Measurements from ENCODE around the gene GJB6. TPM values are rescaled to one million over a fixed set of nuclear protein-coding genes. Genes with fewer than 3 reads are reported as not detected.

GJB6 gene
- polyA plus RNA-seq, 1 donor from 2014 or later: not detected

DNA sequence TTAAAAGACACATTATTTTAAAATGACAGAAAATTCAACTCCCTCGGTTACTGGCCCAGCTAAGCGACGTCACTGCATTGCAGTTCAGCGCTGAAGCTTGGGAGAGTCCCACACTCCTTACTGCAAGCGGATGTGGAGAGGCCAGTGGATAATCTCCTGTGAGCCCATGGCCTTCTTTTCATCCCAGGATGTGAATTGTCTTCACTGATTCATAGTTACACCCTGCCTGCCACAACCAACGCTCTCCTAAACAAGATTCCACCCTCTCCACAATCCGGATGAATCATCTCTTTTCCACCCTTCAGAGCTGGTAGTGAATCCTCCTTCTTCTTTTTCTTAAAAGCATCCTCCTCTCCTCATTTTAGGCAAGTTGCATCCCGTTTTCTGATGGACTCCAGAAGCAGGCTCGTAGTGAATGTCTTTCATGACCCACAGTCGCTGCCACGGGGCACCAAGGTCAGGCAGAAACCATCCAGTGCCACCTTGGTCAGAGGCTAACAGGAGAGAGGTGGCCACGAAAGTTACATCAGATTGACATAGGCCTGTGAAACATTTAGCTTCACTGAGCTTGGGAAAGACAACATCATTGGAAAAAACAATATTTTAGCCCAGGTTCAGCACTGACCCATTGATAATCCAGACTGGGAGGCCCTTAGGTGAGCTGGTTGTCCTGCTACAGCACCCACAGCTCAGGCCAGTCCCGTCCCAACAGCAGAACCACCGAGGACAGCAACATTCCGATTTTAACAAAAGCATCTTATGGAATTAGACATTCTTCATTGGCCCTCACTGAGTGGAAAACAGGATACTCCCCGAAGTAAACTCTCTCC is 41.4 kb downstream of the GJB6 start:
- no peak overlapping the region for H3K4me3 ChIP-seq (ENCODE audit: low read length)
- peaks cover 60% of the 10 kb centered on the region for H3K27me3 ChIP-seq (ENCODE audit: insufficient read depth, low read depth, low read length)
- H3K4me2 ChIP-seq (ENCODE audit: low read length): no peak overlapping the region

DNA sequence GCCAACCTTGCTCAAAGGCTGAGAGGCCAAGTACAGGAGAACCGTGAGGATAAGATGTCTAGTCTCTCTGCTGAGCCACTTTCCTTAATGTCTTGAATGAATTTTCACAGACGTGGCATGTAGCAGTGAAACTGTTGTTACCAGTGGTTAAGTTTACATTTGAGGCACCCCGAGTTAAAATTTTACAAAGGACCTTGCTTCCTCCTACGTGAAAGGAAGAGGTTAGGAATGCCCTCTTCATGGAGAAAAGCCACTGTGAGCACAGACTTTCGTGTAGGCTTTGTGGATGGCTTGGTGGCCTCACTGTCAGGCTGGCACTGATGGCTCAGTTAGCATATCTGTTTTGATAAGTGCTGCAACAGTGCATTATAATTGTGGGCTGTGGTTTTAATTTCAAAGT is 42.0 kb downstream of the GJB6 start:
- TF ChIP-seq TAF1 (IDR thresholded peaks at IDR 0.05; ENCODE audit: low read depth) (no peak), POLR2AphosphoS5 (IDR thresholded peaks at IDR 0.05) (no peak), RAD21 (conservative IDR thresholded peaks at IDR 0.05) (no peak), MXI1 (conservative IDR thresholded peaks at IDR 0.05; ENCODE audit: poor library complexity, severe bottlenecking) (no peak), EP300 (conservative IDR thresholded peaks at IDR 0.05; ENCODE audit: poor library complexity, severe bottlenecking) (no peak), EZH2 (IDR thresholded peaks at IDR 0.05; ENCODE audit: borderline replicate concordance, insufficient read depth, low read length, poor library complexity, severe bottlenecking) (no peak), SMC3 (conservative IDR thresholded peaks at IDR 0.05; ENCODE audit: poor library complexity) (no peak)
- TF ChIP-seq, protein P1, sequence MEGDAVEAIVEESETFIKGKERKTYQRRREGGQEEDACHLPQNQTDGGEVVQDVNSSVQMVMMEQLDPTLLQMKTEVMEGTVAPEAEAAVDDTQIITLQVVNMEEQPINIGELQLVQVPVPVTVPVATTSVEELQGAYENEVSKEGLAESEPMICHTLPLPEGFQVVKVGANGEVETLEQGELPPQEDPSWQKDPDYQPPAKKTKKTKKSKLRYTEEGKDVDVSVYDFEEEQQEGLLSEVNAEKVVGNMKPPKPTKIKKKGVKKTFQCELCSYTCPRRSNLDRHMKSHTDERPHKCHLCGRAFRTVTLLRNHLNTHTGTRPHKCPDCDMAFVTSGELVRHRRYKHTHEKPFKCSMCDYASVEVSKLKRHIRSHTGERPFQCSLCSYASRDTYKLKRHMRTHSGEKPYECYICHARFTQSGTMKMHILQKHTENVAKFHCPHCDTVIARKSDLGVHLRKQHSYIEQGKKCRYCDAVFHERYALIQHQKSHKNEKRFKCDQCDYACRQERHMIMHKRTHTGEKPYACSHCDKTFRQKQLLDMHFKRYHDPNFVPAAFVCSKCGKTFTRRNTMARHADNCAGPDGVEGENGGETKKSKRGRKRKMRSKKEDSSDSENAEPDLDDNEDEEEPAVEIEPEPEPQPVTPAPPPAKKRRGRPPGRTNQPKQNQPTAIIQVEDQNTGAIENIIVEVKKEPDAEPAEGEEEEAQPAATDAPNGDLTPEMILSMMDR (IDR thresholded peaks at IDR 0.05; ENCODE audit: poor library complexity, severe bottlenecking): no peak

More for the DNA sequence above, 41.4 kb downstream of the GJB6 start:
- Histone ChIP-seq H3K9me2 (ENCODE audit: insufficient read depth, low read length) (no peaks in the 10 kb centered on the region), H3K36me3 (ENCODE audit: insufficient read depth, low read length) (no peaks in the 10 kb centered on the region), H2AFZ (ENCODE audit: low read depth, low read length) (no peak overlapping the region), H3K9ac (ENCODE audit: low read length) (no peak overlapping the region), H3F3A (ENCODE audit: insufficient read depth, low read length, poor library complexity, severe bottlenecking) (no peaks in the 10 kb centered on the region), H4K20me1 (ENCODE audit: insufficient read depth) (no peaks in the 10 kb centered on the region), H3K9me3 (ENCODE audit: low read length) (no peaks in the 10 kb centered on the region), H3K27ac (ENCODE audit: low read length) (no peak overlapping the region), H3K79me2 (replicated peaks; ENCODE audit: insufficient read depth, low read length) (no peaks in the 10 kb centered on the region)
- TF ChIP-seq RAD21 (conservative IDR thresholded peaks at IDR 0.05): no peak
- TF ChIP-seq, protein P1 (IDR thresholded peaks at IDR 0.05; ENCODE audit: poor library complexity, severe bottlenecking): no peak
- TF ChIP-seq, protein P2, sequence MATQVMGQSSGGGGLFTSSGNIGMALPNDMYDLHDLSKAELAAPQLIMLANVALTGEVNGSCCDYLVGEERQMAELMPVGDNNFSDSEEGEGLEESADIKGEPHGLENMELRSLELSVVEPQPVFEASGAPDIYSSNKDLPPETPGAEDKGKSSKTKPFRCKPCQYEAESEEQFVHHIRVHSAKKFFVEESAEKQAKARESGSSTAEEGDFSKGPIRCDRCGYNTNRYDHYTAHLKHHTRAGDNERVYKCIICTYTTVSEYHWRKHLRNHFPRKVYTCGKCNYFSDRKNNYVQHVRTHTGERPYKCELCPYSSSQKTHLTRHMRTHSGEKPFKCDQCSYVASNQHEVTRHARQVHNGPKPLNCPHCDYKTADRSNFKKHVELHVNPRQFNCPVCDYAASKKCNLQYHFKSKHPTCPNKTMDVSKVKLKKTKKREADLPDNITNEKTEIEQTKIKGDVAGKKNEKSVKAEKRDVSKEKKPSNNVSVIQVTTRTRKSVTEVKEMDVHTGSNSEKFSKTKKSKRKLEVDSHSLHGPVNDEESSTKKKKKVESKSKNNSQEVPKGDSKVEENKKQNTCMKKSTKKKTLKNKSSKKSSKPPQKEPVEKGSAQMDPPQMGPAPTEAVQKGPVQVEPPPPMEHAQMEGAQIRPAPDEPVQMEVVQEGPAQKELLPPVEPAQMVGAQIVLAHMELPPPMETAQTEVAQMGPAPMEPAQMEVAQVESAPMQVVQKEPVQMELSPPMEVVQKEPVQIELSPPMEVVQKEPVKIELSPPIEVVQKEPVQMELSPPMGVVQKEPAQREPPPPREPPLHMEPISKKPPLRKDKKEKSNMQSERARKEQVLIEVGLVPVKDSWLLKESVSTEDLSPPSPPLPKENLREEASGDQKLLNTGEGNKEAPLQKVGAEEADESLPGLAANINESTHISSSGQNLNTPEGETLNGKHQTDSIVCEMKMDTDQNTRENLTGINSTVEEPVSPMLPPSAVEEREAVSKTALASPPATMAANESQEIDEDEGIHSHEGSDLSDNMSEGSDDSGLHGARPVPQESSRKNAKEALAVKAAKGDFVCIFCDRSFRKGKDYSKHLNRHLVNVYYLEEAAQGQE (IDR thresholded peaks at IDR 0.05; ENCODE audit: borderline replicate concordance): no peak
- no peak for TF ChIP-seq SMC3 (conservative IDR thresholded peaks at IDR 0.05; ENCODE audit: poor library complexity)
- no peak for TF ChIP-seq MXI1 (conservative IDR thresholded peaks at IDR 0.05; ENCODE audit: poor library complexity, severe bottlenecking)
- no peak for TF ChIP-seq EZH2 (IDR thresholded peaks at IDR 0.05; ENCODE audit: borderline replicate concordance, insufficient read depth, low read length, poor library complexity, severe bottlenecking)

More for the DNA sequence above, 42.0 kb downstream of the GJB6 start:
- no peak overlapping the region for H2AFZ ChIP-seq (ENCODE audit: low read depth, low read length)
- no peaks in the 10 kb centered on the region for H4K20me1 ChIP-seq (ENCODE audit: insufficient read depth)
- no peaks in the 10 kb centered on the region for H3K9me2 ChIP-seq (ENCODE audit: insufficient read depth, low read length)
- no peaks in the 10 kb centered on the region for H3K79me2 ChIP-seq (replicated peaks; ENCODE audit: insufficient read depth, low read length)
- H3K4me3 ChIP-seq (ENCODE audit: low read length): no peak overlapping the region
- H3K4me2 ChIP-seq (ENCODE audit: low read length): no peak overlapping the region
- no peak overlapping the region for H3K27ac ChIP-seq (ENCODE audit: low read length)
- H3F3A ChIP-seq (ENCODE audit: insufficient read depth, low read length, poor library complexity, severe bottlenecking): no peaks in the 10 kb centered on the region
- peaks cover 54% of the 10 kb centered on the region for H3K27me3 ChIP-seq (ENCODE audit: insufficient read depth, low read depth, low read length)
- H3K9me3 ChIP-seq (ENCODE audit: low read length): no peaks in the 10 kb centered on the region
- no peaks in the 10 kb centered on the region for H3K36me3 ChIP-seq (ENCODE audit: insufficient read depth, low read length)
- no peak overlapping the region for H3K9ac ChIP-seq (ENCODE audit: low read length)

Data from neural cell (in vitro differentiated cells).